NCI-H146 treated with DMSO at 0.1 percent for 48 hours (cell line): ENCODE data around the gene PSMD5.

Experiments used
- DNase-seq: peaks from one replicate; lab custom pipeline; 2025; ENCODE audit not compliant: unreplicated experiment; lab: John Stamatoyannopoulos, UW

The PSMD5 gene

DNA sequence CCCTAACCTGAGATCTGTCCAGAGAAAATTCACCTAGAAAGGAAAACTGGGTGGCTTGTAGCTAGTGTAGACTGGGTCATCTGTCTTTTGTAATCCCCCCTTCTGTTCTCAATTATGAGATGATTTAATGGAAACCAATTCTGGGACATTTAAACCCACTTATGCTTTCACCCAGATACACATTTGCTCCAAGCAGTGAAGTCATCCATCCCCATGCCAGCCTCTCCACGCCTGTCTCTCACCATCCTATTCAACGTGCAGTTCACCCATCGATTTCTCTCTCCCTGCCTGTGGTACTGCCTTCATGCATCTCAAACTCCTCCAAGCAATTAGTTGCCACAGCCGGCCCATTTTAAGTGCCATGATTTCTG lies 32.5 kb upstream of the PSMD5 start:
- DNase-seq: no peak

GRCh38 chr9:120874226-120875194 lies 31.8 kb upstream of the PSMD5 start:
- DNase-seq: no peak

GRCh38 chr9:120873512-120873911 lies 30.8 kb upstream of the PSMD5 start:
- DNase-seq: no peak

GRCh38 chr9:120872791-120873502 lies 30.2 kb upstream of the PSMD5 start:
- DNase-seq: no peak

GRCh38 chr9:120870206-120870605 lies 27.5 kb upstream of the PSMD5 start:
- no peak for DNase-seq

DNA sequence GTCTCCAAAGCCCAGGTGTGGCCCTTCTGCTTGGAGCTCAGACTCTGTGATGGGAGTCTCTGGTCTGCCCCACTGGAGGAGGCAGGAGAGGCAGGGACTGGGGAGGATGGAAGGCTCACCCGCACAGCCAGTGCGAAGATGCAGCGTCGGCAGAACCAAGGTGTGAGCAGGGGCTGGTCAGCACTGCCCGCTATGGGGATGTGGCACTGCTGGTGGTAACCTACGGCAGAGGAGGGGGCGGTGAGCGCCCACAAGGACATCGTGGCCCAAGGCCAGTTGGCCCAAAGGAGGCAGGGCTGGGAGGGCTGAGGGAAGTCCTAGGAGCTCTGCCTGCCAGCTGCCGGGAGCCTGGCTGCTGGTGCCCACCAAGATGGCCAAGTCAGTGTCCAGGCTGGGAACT lies 27.0 kb upstream of the PSMD5 start:
- DNase-seq: no peak

DNA sequence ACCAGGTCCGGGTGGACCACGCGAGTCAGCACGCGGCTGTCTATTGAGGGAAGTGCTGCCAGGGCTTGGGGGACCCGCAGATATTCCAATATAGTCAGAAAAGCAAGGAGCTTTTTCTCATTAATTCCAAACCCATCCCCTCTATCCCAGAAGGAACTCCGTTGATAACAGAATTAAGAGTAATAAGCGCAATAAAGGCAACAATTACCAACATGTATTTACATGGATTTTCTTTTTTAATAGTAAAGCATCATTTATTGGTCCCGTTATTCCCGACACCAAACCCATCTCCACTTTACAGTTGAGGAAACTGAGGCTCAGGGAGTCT lies 26.6 kb upstream of the PSMD5 start:
- DNase-seq: no peak

GRCh38 chr9:120868676-120869359 lies 26.1 kb upstream of the PSMD5 start:
- DNase-seq: no peak

DNA sequence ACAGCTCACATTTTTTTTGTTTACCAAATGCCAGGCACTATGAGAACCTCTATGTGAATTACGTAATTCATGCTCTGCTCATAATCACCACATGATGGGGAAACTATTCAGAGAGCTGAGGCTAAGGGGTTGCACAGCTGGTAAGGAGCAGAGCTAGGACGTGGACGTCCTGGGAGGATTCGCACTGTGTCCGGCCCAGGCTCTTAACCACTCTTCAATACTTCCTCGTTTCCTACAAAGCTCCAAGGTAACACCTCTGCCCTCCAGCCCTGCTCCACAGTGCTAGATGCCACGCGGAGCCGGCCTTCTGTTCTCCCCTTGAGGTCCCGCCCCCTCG lies 25.6 kb upstream of the PSMD5 start:
- no peak for DNase-seq

DNA sequence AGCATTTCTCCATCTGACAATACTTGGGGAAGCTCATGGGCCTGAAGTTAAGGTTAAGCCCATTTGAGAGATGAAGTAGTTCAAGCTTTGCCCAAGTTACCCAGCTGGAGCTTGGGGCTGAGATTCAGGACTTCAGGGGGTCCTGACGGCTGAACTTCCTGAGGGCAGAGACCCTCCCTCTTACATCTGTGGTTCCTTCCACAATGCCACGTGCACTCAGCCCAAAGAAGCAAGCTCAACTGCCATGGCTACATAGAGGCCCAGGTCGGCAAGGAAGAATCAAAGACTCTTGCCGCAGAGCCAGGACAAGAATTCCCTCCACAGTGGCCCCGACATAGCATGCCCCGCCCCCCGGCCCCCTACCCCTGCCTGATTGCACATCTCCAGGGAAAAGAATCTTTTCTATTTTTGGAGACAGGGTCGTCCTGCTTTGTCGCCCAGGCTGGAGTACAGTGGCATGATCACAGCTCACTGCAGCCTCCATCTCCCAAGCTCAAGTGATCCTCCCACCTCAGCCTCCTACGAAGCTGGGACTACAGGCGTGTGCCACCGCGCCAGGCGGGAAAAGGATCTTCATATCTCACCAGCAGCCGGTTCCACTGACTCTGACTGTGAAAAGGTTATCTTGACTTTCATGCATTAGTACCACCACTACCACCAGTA lies 25.1 kb upstream of the PSMD5 start:
- DNase-seq: no peak

GRCh38 chr9:120866651-120867050 lies 23.9 kb upstream of the PSMD5 start:
- DNase-seq: no peak

- DNase-seq: no peak
Measured at GRCh38 chr9:120865809-120866208, 23.1 kb upstream of the PSMD5 start.

DNA sequence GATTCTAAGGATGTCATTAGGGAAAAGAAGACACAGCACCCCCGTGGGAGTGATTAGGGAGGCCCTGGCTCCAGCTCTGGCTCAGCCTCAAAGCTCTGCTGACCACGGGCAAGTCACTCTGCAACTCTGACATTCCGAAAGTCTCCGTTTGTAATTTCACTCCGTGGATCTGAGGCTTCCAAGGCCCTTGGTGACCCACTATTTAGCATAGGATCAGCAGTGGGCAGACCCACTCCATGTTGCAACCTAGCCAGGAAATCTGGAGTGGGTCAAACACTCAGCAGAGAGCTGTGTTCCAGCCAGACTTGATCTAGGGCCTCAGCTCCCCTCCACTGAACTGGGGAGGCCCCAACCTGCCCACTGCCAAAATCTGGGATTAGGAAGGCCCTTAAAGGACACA lies 22.5 kb upstream of the PSMD5 start:
- DNase-seq: no peak

DNA sequence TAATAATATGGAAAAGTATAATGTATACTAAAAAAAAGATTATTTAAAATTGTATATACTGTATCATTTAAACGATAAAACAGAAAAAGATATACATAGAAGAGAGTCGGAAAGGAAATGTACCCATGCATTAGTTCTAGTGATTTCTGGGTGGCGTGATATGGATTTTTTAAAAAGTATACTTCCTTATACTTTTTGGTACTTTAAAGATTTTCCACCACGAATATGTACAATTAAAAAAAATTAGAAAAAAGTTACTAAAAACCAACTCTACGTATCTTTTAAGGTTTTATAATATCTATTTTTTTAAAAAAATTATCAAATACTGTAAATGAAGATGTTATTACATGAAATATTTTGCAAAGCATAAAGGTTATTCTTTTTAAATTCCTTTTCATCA lies 22.0 kb upstream of the PSMD5 start:
- DNase-seq: no peak

DNA sequence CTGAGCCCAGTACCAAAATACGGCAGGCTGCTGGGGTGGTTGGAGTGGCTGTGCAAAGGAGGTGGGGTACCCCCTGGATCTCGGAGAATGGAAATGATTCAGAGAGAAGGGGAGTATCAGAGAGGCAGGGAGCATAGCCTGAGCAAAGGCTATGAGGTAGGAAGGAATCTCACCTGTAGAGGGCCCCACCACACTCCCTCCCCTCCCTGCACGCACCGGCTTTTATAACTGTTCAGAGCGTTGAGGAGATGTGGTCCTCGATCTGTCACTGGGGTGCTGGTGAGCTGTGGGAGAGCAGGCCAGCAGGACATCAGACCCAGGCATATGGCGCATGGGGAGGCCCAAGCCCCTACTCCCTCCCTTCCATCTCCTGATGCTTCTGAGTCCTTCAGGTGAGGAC lies 21.1 kb upstream of the PSMD5 start:
- DNase-seq: no peak

DNA sequence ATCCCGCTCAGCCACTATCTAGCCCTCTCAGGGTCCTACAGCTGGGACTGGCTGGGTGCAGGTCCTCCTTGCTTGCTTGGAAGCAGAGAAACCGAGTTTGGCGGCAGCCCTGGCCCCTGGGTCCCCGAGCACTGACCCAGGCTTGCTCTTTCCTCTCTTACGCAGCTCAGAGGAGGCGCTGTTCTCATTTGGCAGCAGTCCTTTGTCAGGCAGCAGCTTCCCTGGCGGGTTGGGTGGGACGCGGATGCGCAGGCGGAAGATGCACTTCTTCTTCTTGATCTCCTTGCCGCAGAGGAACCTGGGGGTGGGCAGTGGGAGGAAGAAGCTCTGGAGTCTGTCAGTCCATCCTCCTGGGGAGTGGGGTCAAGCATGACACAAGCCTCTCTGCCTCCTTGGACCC lies 19.7 kb upstream of the PSMD5 start:
- no peak for DNase-seq

DNA sequence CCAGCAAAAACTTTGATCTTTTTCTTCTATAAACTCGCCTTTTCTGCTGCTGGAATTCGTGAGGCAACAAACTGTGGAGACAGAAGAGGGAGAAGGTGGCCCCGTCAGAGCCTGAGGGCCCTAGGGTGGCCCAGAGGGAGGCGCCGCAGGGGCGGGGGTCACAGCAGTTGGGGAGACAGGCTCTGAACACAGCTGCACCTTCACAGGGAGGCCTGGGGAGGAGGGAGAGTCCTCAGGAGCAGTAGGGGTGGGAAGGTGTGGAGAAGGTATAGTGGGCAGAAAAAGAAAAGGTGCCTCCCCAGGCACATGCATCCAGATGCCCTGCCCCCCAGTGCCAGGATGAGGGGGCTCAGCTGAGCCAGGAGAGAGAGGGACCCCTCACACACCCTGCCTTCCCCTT lies 19.2 kb upstream of the PSMD5 start:
- DNase-seq: no peak

- DNase-seq: no peak
Measured at GRCh38 chr9:120860083-120860482, 17.4 kb upstream of the PSMD5 start.

DNA sequence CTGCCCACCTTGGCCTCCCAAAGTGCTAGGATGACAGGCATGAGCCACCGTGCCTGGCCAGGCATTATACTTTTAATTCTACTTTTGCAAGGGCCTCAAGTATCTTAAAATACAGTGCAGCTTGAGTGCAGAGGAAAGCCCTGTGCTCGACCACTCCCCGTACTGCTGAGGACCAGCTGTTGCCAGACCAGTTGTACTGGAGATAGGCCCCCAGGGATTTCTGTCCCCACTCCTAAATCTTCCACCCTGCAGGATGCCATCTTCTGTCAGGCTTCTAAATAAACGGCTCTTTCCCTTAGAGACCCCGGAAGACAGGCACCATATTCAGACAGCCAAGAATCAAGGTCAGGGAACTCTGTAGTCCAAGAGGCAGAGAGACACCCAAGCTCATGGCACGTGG lies 16.6 kb upstream of the PSMD5 start:
- no peak for DNase-seq

GRCh38 chr9:120857902-120858301 lies 15.2 kb upstream of the PSMD5 start:
- no peak for DNase-seq

GRCh38 chr9:120857481-120857880 lies 14.8 kb upstream of the PSMD5 start:
- DNase-seq: no peak

- DNase-seq: no peak
Measured at GRCh38 chr9:120856700-120857099, 14.0 kb upstream of the PSMD5 start.
